ENCODE measurements around the gene KCNMA1. TPM values are rescaled to one million over a fixed set of nuclear protein-coding genes. Genes with fewer than 3 reads are reported as not detected.

Gene KCNMA1
- total and polyA plus RNA-seq, 9 of the 15 experiments (the other 6 are each of a cell fraction or from before 2014, with no cell fraction given) = 0.01 to 0.95 (median 0.15) TPM; not detected in 4

DNA sequence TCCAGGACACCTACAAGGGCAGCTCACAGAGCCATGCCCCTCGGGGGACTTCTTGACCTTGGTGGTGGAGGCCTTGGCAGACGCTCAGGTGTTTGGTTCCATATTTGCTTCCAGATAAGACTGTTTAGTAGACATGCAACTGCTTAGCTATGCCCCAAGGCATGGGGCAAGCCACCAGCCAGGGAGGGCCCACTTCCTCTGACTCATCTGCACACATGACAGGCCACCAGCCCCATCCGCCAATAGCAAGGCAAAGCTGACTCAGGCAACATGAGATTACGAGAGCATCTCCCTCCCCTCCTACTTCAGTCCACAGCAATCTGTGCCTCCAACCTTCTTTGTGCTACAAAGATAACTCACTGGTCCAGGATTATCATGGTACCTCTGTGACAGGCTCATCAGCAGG lies 54.9 kb downstream of the KCNMA1 start (continued):
- TF ChIP-seq FOXK2 (conservative IDR thresholded peaks at IDR 0.05 in 1 of 2, IDR thresholded peaks at IDR 0.05 in 1 of 2; ENCODE audit: low read depth in 2 of 2) = 0 out of 4 replicates have a peak, but pooled peaks of 1 of the 2 experiments have one; percentile 14
- peak; percentile 85 for TF ChIP-seq CBFA2T2 (conservative IDR thresholded peaks at IDR 0.05)
- 0 out of 2 replicates have a peak, but pooled peaks have one; percentile 87 for TF ChIP-seq ZNF589 (CRISPR knock-in tag; IDR thresholded peaks at IDR 0.05; ENCODE audit: low read depth)
- no peak for TF ChIP-seq ZNF133 (CRISPR knock-in tag; IDR thresholded peaks at IDR 0.05)
- no peak for TF ChIP-seq NR4A1 (CRISPR knock-in tag; IDR thresholded peaks at IDR 0.05)
- no peak for TF ChIP-seq NR4A1 (tag; IDR thresholded peaks at IDR 0.05)
- TF ChIP-seq IRF2 (CRISPR knock-in tag; IDR thresholded peaks at IDR 0.05) = no peak
- TF ChIP-seq, protein P1, sequence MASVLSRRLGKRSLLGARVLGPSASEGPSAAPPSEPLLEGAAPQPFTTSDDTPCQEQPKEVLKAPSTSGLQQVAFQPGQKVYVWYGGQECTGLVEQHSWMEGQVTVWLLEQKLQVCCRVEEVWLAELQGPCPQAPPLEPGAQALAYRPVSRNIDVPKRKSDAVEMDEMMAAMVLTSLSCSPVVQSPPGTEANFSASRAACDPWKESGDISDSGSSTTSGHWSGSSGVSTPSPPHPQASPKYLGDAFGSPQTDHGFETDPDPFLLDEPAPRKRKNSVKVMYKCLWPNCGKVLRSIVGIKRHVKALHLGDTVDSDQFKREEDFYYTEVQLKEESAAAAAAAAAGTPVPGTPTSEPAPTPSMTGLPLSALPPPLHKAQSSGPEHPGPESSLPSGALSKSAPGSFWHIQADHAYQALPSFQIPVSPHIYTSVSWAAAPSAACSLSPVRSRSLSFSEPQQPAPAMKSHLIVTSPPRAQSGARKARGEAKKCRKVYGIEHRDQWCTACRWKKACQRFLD (CRISPR knock-in tag; IDR thresholded peaks at IDR 0.05) = peak; percentile 92
- TF ChIP-seq, protein P2, sequence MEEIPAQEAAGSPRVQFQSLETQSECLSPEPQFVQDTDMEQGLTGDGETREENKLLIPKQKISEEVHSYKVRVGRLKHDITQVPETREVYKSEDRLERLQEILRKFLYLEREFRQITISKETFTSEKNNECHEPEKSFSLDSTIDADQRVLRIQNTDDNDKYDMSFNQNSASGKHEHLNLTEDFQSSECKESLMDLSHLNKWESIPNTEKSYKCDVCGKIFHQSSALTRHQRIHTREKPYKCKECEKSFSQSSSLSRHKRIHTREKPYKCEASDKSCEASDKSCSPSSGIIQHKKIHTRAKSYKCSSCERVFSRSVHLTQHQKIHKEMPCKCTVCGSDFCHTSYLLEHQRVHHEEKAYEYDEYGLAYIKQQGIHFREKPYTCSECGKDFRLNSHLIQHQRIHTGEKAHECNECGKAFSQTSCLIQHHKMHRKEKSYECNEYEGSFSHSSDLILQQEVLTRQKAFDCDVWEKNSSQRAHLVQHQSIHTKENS (CRISPR knock-in tag; IDR thresholded peaks at IDR 0.05) = no peak
- no peak for TF ChIP-seq EP400 (IDR thresholded peaks at IDR 0.05)
- TF ChIP-seq, protein P3, sequence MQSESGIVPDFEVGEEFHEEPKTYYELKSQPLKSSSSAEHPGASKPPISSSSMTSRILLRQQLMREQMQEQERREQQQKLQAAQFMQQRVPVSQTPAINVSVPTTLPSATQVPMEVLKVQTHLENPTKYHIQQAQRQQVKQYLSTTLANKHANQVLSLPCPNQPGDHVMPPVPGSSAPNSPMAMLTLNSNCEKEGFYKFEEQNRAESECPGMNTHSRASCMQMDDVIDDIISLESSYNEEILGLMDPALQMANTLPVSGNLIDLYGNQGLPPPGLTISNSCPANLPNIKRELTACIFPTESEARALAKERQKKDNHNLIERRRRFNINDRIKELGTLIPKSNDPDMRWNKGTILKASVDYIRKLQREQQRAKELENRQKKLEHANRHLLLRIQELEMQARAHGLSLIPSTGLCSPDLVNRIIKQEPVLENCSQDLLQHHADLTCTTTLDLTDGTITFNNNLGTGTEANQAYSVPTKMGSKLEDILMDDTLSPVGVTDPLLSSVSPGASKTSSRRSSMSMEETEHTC (IDR thresholded peaks at IDR 0.05) = peak; percentile 72
- TF ChIP-seq POU5F1 (IDR thresholded peaks at IDR 0.05; ENCODE audit: borderline replicate concordance, low read depth, low read length, partially characterized antibody) = no peak
- peak; percentile 58 for TF ChIP-seq DMBX1 (CRISPR knock-in tag; IDR thresholded peaks at IDR 0.05; ENCODE audit: borderline replicate concordance)
- TF ChIP-seq THRAP3 (IDR thresholded peaks at IDR 0.05; ENCODE audit: borderline replicate concordance) = no peak
- TF ChIP-seq ZNF253 (CRISPR knock-in tag; conservative IDR thresholded peaks at IDR 0.05) = no peak
- no peak for TF ChIP-seq EZH2 (IDR thresholded peaks at IDR 0.05; ENCODE audit: borderline replicate concordance, low read depth, low read length)
- TF ChIP-seq RBM39 (optimal IDR thresholded peaks at IDR 0.05; ENCODE audit: low read depth, low read length) = no peak
- TF ChIP-seq, protein P4, sequence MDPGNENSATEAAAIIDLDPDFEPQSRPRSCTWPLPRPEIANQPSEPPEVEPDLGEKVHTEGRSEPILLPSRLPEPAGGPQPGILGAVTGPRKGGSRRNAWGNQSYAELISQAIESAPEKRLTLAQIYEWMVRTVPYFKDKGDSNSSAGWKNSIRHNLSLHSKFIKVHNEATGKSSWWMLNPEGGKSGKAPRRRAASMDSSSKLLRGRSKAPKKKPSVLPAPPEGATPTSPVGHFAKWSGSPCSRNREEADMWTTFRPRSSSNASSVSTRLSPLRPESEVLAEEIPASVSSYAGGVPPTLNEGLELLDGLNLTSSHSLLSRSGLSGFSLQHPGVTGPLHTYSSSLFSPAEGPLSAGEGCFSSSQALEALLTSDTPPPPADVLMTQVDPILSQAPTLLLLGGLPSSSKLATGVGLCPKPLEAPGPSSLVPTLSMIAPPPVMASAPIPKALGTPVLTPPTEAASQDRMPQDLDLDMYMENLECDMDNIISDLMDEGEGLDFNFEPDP (CRISPR knock-in tag; IDR thresholded peaks at IDR 0.05) = no peak
- TF ChIP-seq HDAC1 (IDR thresholded peaks at IDR 0.05) = peak in 1 of 2 experiments; percentile 70; a peak in 2 of 4 replicates
- peak; percentile 70; the same call in 1 of the 2 replicates for TF ChIP-seq MYNN (IDR thresholded peaks at IDR 0.05)
- TF ChIP-seq MYNN (CRISPR knock-in tag; IDR thresholded peaks at IDR 0.05) = no peak
- TF ChIP-seq, protein P5, sequence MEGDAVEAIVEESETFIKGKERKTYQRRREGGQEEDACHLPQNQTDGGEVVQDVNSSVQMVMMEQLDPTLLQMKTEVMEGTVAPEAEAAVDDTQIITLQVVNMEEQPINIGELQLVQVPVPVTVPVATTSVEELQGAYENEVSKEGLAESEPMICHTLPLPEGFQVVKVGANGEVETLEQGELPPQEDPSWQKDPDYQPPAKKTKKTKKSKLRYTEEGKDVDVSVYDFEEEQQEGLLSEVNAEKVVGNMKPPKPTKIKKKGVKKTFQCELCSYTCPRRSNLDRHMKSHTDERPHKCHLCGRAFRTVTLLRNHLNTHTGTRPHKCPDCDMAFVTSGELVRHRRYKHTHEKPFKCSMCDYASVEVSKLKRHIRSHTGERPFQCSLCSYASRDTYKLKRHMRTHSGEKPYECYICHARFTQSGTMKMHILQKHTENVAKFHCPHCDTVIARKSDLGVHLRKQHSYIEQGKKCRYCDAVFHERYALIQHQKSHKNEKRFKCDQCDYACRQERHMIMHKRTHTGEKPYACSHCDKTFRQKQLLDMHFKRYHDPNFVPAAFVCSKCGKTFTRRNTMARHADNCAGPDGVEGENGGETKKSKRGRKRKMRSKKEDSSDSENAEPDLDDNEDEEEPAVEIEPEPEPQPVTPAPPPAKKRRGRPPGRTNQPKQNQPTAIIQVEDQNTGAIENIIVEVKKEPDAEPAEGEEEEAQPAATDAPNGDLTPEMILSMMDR (IDR thresholded peaks at IDR 0.05 in 2 of 3, conservative IDR thresholded peaks at IDR 0.05 in 1 of 3; ENCODE audit: insufficient read depth in 2 of 3, low read depth in 1 of 3, low read length in 3 of 3) = no peak
- 0 out of 2 replicates have a peak, but pooled peaks have one; percentile 41 for TF ChIP-seq ZNF232 (CRISPR knock-in tag; IDR thresholded peaks at IDR 0.05)
